K562 (cell line): Measurements from ENCODE around the gene ALK. TPM values are rescaled to one million over a fixed set of nuclear protein-coding genes. Genes with fewer than 3 reads are reported as not detected.

Source experiments
- ATAC-seq: fragments of 200-7000 bp; cut with Tn5 transposase; 3 replicates; pipeline ENCODE4 v1.9.1; 2020; ENCODE audit warnings: moderate library complexity
- BruUV-seq: library from RNA; stranded (reverse); fragments of 400-500 nt; replicated peaks from 2 replicates; lab custom pipeline; 2021; lab: Mats Ljungman, UMichigan
- CTCF ChIA-PET: fragments of 300-600 bp; formaldehyde crosslinking; extraction: SDS; loops from one replicate; lab custom pipeline; 2021; ENCODE audit warnings: low intra/inter-chr PET ratio; lab: Yijun Ruan, JAX
- POLR2A ChIA-PET: fragments of 300-600, 350-650 bp; sonication (Branson Sonifier 250); formaldehyde crosslinking; extraction: SDS; loops from one replicate; lab custom pipeline; 2021; ENCODE audit warnings: antibody characterized with exemption, inconsistent platforms; lab: Yijun Ruan, JAX
- DNase-seq, 4 experiments: peaks; one replicate each; pipeline versions ENCODE4 v3.0.0 to v3.0.0-alpha.2; 2011 to 2018; ENCODE audit warnings: low spot score in 3 of 4, mixed read lengths in 3 of 4; ENCODE audit errors: extremely low read depth in 1 of 4
- FAIRE-seq: peaks from 2 replicates; lab custom pipeline; 2011; peaks lifted over from hg19 to GRCh38; lab: Jason Lieb, UNC
- H2AFZ ChIP-seq: 2 replicates; pipeline ENCODE4 v1.6.0; 2011; ENCODE audit warnings: low read depth, low read length, control low read depth, inconsistent platforms
- H3K27ac ChIP-seq: fragments of 200-600 bp; 3 replicates; pipeline ENCODE4 v1.8.0; 2011; ENCODE audit warnings: low read depth, mild to moderate bottlenecking, control low read depth, inconsistent platforms, low read length, moderate library complexity, mixed read lengths; ENCODE audit errors: extremely low read depth
- H3K27me3 ChIP-seq, 2 experiments: fragments of 300-600 bp in 1 of 2; 2 replicates in 1 of 2; 3 replicates in 1 of 2; pipeline versions ENCODE4 v1.6.0 to v1.8.0; 2011; ENCODE audit warnings: inconsistent platforms in 2 of 2, low read length in 2 of 2, mild to moderate bottlenecking in 1 of 2, mixed read lengths in 1 of 2, moderate library complexity in 1 of 2; ENCODE audit not compliant: control insufficient read depth in 2 of 2, insufficient read depth in 2 of 2
- H3K36me3 ChIP-seq: fragments of 300-600 bp; 3 replicates; pipeline ENCODE4 v1.8.0; 2011; ENCODE audit warnings: mild to moderate bottlenecking, low read length, inconsistent platforms; ENCODE audit not compliant: control insufficient read depth, insufficient read depth
- H3K4me1 ChIP-seq, 2 experiments: fragments of 200-600 bp in 1 of 2; replicated peaks in 1 of 2; 2 replicates in 1 of 2; 3 replicates in 1 of 2; pipeline versions ENCODE4 v1.5.1 to v1.8.0; 2011; ENCODE audit warnings: inconsistent platforms in 2 of 2, low read length in 2 of 2, mild to moderate bottlenecking in 1 of 2, mixed read lengths in 1 of 2, moderate library complexity in 1 of 2; ENCODE audit not compliant: control insufficient read depth in 2 of 2, insufficient read depth in 2 of 2
- H3K4me2 ChIP-seq: 2 replicates; pipeline ENCODE4 v1.6.1; 2011; ENCODE audit warnings: low read length, control low read depth, inconsistent platforms, mixed read lengths; ENCODE audit not compliant: insufficient read depth
- H3K4me3 ChIP-seq: fragments of 200-600 bp; sonication (generic), shearing (Covaris generic); 2 replicates; pipeline ENCODE4 v1.5.1; 2016; ENCODE audit warnings: control low read depth, inconsistent platforms
- H3K79me2 ChIP-seq: fragments of 200-600 bp; 3 replicates; pipeline ENCODE4 v1.8.0; 2011; ENCODE audit warnings: low read length, inconsistent platforms; ENCODE audit not compliant: control insufficient read depth, insufficient read depth
- H3K9ac ChIP-seq, 2 experiments: 2 replicates each; pipeline versions ENCODE4 v1.6.0 to v1.6.1; 2011; ENCODE audit warnings: low read depth in 2 of 2, low read length in 2 of 2, control low read depth in 1 of 2, inconsistent platforms in 1 of 2, mild to moderate bottlenecking in 1 of 2, mixed read lengths in 1 of 2; ENCODE audit not compliant: insufficient read depth in 1 of 2
- H3K9me1 ChIP-seq: one replicate; pipeline ENCODE4 v1.6.0; 2011; ENCODE audit warnings: inconsistent platforms, mild to moderate bottlenecking, low read length, moderate library complexity; ENCODE audit not compliant: control insufficient read depth, insufficient read depth
- H3K9me3 ChIP-seq: replicated peaks from 2 replicates; pipeline ENCODE4 v1.5.1; 2011; ENCODE audit warnings: low read depth, low read length, inconsistent platforms; ENCODE audit not compliant: control insufficient read depth, insufficient read depth
- H4K20me1 ChIP-seq: replicated peaks from 2 replicates; pipeline ENCODE4 v1.6.1; 2011; ENCODE audit warnings: low read length, inconsistent platforms, mixed read lengths; ENCODE audit not compliant: control insufficient read depth, insufficient read depth
- CHD4 ChIP-seq: fragments of 200-600 bp; sonication (generic); IDR thresholded peaks from 3 replicates; pipeline ENCODE4 v1.6.1; 2012; ENCODE audit warnings: low read depth, mild to moderate bottlenecking, mixed read lengths, low read length, inconsistent platforms; ENCODE audit not compliant: insufficient read depth, insufficient replicate concordance, poor library complexity, severe bottlenecking
- PYGO2 ChIP-seq: fragments of 450-650 bp; IDR thresholded peaks from 2 replicates; pipeline ENCODE4 v1.6.1; 2016; ENCODE audit warnings: mild to moderate bottlenecking, missing genetic modification characterization, moderate library complexity, missing compliant biosample characterization
- VEZF1 ChIP-seq: fragments of 200-800 bp; sonication (Bioruptor generic); IDR thresholded peaks from 2 replicates; pipeline ENCODE4 v1.6.1; 2017; ENCODE audit warnings: missing genetic modification characterization, missing compliant biosample characterization
- WGBS: fragments of 100-300 bp; shearing (Covaris generic); methylation state at CpG from one replicate; pipeline ENCODE4 v1.1.6; 2016; ENCODE audit warnings: low coverage, mixed read lengths; ENCODE audit not compliant: insufficient coverage; ENCODE audit errors: missing lambda C conversion rate; 5-methylcytosine and 5-hydroxymethylcytosine counted together
- in situ Hi-C: fragments of 300-500 bp; cut with MboI; formaldehyde crosslinking; loops from 4 replicates; pipeline ENCODE4 v1.15.0; 2018; ENCODE audit warnings: inconsistent platforms, mixed read lengths
- intact Hi-C: fragments of 100-400 bp; cut with micrococcal nuclease; formaldehyde crosslinking; loops from 2 replicates; pipeline ENCODE4 v1.14.2; 2022
- polyA plus RNA-seq, 8 experiments: library from polyadenylated mRNA; depleted of rRNA in 4 of 8; stranded (reverse) in 5 of 8; unstranded in 3 of 8; fragments of >200 nt; fragmentation: Nextera tagmentation in 2 of 8; fragmentation: Illumina TruSeq in 1 of 8; extraction: Ambion mirVana in 2 of 8; extraction: Trizol in 1 of 8; gene quantifications; 2 replicates each; pipeline versions ENCODE4 v1.2.1 to v1.2.3, GENCODE V29; 2011 to 2014; ENCODE audit warnings: inconsistent platforms in 1 of 8, missing spikeins in 1 of 8
- total RNA-seq, 7 experiments: library from RNA; depleted of rRNA in 6 of 7; stranded (reverse); fragments of >200 nt in 6 of 7; fragmentation: Illumina TruSeq in 2 of 7; extraction: Trizol in 2 of 7; gene quantifications; 2 replicates each; pipeline versions ENCODE4 v1.2.1 to v1.2.3, GENCODE V29; 2011 to 2021; ENCODE audit warnings: low replicate concordance in 1 of 7

Gene ALK
- total and polyA plus RNA-seq, 9 of the 15 experiments (the other 6 are each of a cell fraction or from before 2014, with no cell fraction given): not detected

DNA sequence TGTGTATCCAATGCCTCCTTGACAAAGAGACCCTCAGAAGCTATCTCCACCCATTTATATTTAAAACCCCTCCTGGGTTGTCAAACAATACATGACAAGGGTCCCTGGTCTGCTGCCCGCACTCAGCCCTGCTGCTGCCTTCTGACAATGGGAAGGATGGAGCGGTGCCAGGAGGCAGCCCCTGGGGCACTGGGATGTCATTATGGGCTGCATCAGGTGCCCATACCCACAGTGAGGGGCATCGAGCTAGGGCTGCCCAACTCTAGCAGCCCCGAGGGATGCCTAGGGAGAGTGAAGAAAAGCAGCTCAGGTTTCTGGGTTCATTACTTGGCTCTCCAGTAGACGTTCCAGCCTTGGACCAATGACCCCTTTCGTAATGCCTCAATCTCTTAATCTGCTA lies 301.7 kb downstream of the ALK start:
- Histone ChIP-seq H3K4me2 (no peak overlapping the region), H3K79me2 (no peaks in the 10 kb centered on the region), H3K27me3 (no peaks in the 10 kb centered on the region; a peak in 1 of 5 replicates), H4K20me1 (no peaks in the 10 kb centered on the region), H3K9me3 (no peaks in the 10 kb centered on the region), H3K36me3 (no peaks in the 10 kb centered on the region), H3K9ac (no peak overlapping the region), H3K27ac (no peak overlapping the region), H3K4me1 (no peaks in the 10 kb centered on the region), H3K4me3 (no peak overlapping the region), H2AFZ (no peak overlapping the region), H3K9me1 (no peaks in the 10 kb centered on the region)
- in situ Hi-C loops: no loop called here
- FAIRE-seq (no peak), ATAC-seq (no peak), DNase-seq (no peak)
- BruUV-seq: no TSS peak
- CTCF ChIA-PET: no interaction called here
- intact Hi-C loops: no loop called here
- WGBS: 0% methylated on average over 5 of the region's 6 CpGs
- POLR2A ChIA-PET: no interaction called here
- TF ChIP-seq VEZF1: no peak

DNA sequence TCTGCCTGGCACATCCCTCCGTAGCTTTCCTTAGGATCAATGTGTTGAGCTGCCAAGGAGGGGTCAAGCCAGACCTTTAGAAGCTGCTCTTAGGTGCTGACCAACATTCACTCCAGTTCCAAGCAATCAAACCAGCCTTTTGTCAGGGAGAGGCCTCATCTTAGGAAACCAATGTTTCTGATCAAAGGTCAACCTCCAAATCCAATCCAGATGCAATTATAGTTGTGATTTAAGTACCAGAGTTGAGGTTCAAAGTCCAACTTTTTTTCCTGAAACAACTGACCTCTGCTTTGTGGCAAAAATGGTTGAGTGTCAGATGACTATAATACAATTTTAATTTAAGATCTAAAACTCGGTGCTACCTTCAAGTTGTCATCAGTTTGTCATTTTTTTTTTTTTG lies 303.4 kb downstream of the ALK start:
- H4K20me1 ChIP-seq: no peaks in the 10 kb centered on the region
- POLR2A ChIA-PET: interaction anchor here (0.6 kb wide), 1 partner anchor 310 kb away, joined by 3 read pairs; no protein-coding TSS in a partner anchor
- CTCF ChIA-PET: no interaction called here
- TF ChIP-seq CHD4 (no peak), PYGO2 (no peak)
- no peak overlapping the region for H3K9ac ChIP-seq
- no peak for DNase-seq
- intact Hi-C loops (no loop called here), in situ Hi-C loops (no loop called here)
- no peaks in the 10 kb centered on the region; a peak in 1 of 5 replicates for H3K27me3 ChIP-seq
- H3K4me2 ChIP-seq: no peak overlapping the region
- no peak overlapping the region for H2AFZ ChIP-seq
- no peaks in the 10 kb centered on the region for H3K9me1 ChIP-seq
- WGBS: 0% methylated on average over 2 of the region's 2 CpGs
- H3K9me3 ChIP-seq: no peaks in the 10 kb centered on the region
- no peak for ATAC-seq
- H3K79me2 ChIP-seq: no peaks in the 10 kb centered on the region
- FAIRE-seq: no peak
- BruUV-seq: no TSS peak
- no peaks in the 10 kb centered on the region for H3K4me1 ChIP-seq
- H3K36me3 ChIP-seq: no peaks in the 10 kb centered on the region
- H3K27ac ChIP-seq: no peak overlapping the region
- no peak overlapping the region for H3K4me3 ChIP-seq
